GM12891 (cell line): ENCODE data around the gene GMDS.

Experiments
- POLR2A ChIP-seq: IDR thresholded peaks from 2 replicates; pipeline ENCODE4 v1.6.1; 2011; ENCODE audit warnings: low read depth, low read length, control low read depth
- POU2F2 ChIP-seq: IDR thresholded peaks from 2 replicates; pipeline ENCODE4 v1.6.1; 2011; ENCODE audit warnings: low read depth, mild to moderate bottlenecking, control low read depth, low read length, moderate library complexity
- SPI1 ChIP-seq: IDR thresholded peaks from 2 replicates; pipeline ENCODE4 v1.6.1; 2011; ENCODE audit warnings: low read depth, low read length, control low read depth
- TAF1 ChIP-seq: IDR thresholded peaks from 2 replicates; pipeline ENCODE4 v1.6.1; 2011; ENCODE audit warnings: low read depth, low read length, control low read depth

- TF ChIP-seq POLR2A: no peak
- no peak for TF ChIP-seq POU2F2
- TF ChIP-seq SPI1: no peak
- no peak for TF ChIP-seq TAF1
These were observed 349.7 kb downstream of the GMDS start for GRCh38 chr6:1895721-1896120.
